ENCODE results near the gene ZNF367.
"Not testable (repeated sequence)": the region's sequence is repeated elsewhere in the genome, so short reads cannot be mapped to it uniquely, and the experiment has no call there.

Gene ZNF367

DNA sequence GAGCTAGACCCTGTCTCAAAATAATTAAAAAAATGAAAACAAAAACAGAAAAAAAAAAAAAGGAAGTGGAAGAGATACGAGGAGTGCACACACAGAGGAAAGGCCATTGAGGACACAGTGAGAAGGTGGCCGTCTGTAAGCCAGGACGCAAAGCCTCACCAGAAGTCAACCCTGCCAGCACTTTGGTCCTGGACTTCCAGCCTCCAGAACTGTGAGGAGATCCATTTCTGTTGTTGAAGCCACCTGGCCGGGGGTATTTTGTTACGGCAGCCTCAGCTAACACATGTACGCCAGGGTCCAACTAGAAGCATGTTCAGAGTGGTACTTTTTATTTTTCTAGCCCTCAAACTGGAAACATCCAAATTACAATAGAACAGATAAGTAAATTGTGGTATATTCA lies 56.5 kb downstream of the ZNF367 start:
- no peak for DNase-seq (ENCODE audit: low spot score)

DNA sequence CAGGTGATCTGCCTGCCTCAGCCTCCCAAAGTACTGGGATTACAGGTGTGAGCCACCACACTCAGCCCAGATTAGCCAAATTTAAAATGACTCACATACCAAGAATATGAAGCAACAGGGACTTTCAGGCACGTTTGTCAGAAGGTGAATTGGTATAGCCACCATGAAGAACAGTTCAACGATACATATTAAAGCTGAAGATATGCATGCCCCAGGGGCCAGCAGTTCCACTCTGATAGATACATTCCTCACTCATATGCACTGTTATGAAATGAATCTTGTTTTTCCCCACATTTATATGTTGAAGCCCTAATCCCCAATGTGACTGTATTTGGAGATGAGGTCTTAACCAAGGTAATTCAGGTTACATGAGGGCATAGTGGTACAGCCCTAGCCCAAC lies 57.2 kb downstream of the ZNF367 start:
- no peak for DNase-seq (ENCODE audit: low spot score)

GRCh38 chr9:96360523-96360922 lies 57.6 kb downstream of the ZNF367 start:
- DNase-seq (ENCODE audit: low spot score): not testable (repeated sequence)

DNA sequence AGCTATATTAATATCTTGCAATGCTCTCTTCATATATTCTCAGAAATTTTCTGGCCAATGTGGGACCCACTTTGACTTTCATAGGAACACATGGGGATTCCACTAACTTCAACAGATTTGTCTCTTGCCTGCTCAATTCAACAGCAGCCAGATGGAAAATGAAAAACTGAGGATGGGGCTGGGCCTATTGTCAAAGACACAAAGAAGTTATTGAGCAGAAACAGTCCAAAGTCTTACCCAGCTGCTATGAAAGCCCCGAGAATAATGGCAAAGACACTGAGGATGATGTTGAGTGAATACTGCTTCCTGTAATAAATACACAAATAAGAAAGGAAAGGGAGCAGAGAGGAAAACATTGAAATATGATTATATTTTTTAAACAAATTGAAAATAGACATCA lies 67.3 kb downstream of the ZNF367 start:
- no peak for DNase-seq (ENCODE audit: low spot score)

DNA sequence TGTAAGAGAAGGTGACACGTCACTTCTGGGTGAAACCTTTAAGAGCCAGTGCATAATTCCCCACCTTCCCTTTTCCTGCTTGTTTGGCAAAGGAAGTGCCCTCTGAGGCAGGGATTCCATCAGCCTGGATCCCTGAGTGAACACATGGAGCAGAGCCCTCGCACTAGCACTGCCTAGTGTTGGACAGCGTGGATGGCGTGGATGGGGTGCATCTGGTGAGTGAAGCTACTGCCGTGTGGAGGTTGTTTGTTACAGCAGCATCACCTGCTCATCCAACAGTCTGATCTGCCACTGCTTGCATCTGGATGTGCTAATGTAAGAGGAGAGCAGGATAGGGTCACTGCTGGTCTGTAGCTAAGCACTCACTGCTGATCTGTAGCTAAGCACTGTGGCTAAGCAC lies 69.9 kb downstream of the ZNF367 start:
- no peak for DNase-seq (ENCODE audit: low spot score)

DNA sequence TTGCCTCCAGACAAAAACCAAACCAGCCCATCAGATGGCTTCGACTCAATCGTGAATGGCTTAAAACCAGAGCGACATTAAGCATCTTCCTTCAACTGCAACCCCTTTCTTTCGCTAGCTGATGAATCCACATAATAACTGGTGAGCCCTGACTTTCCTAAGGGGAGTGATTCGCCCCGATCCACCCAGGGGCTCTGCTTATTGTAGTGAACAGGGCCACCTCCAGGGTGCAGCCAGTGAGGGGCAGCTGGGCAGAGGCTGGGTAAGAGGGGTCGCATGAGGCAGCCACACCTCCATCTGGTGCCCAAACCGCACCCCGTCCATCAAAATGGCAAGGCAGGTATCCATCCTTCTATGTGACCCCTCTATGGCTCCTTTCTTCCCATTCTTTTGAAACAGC lies 72.6 kb downstream of the ZNF367 start:
- DNase-seq (ENCODE audit: low spot score): no peak

DNA sequence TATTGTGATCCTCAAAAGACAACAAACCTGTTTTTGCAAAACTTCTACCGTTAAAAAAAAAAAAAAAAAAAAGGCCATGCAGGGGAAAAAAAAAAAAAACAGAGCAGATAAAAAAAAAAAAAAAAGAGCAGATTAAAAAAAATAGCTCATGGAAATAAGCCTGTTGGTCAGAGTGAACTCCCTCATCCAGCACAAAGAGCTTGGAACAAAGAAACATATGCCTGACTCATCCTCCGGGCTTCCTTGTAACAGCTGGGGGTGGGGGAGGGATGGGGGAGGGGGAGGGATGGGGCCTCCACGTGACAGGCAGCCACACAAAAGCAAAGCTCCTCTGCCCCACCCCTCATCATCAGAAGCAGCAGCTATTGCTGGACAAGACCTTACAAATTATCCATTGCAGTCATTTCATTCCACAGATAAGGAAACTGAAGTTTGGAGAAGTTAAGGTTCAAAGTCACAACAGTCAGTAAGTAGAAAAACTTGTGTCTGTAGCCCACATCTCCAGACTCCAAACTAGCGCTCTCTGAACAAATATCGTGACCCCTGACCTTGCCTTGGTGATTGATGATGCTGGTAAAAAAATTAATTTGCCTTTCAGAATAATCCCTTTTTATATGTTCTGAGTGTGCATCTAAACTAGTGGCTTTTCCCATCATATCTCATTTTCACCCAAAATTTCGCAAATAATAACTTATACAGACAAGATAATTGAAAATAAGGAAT lies 73.6 kb downstream of the ZNF367 start:
- peak; percentile 94 for DNase-seq (ENCODE audit: low spot score)

GRCh38 chr9:96343515-96344360 lies 74.4 kb downstream of the ZNF367 start:
- DNase-seq (ENCODE audit: low spot score): no peak

GRCh38 chr9:96342571-96343245 lies 75.5 kb downstream of the ZNF367 start:
- no peak for DNase-seq (ENCODE audit: low spot score)

DNA sequence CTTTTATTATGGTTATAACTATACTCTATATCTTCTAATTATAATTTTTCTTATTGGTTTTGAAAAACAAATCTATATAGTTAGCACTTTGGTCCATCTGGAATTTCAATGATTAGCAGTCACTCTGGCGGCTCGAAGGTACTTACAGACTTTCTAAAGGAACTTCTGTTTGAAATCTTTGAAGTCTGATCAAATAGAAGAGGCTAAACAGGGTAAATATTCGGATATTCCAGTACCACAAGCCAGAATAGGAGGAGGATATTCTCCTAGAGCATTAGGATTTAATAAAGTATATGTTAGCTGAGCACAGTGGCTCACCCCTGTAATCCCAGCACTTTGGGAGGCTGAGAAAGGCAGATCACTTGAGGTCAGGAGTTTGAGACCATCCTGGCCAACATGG lies 77.5 kb downstream of the ZNF367 start:
- no peak for DNase-seq (ENCODE audit: low spot score)

- DNase-seq (ENCODE audit: low spot score): no peak
These were observed 79.9 kb downstream of the ZNF367 start for GRCh38 chr9:96338299-96338698.

Measured in kidney tubule cell (primary cell).